ENCODE results near the gene ADAMTS17. TPM values are rescaled to one million over a fixed set of nuclear protein-coding genes. Genes with fewer than 3 reads are reported as not detected.

ADAMTS17 gene
- total and polyA plus RNA-seq, 9 of the 15 experiments (the other 6 are each of a cell fraction or from before 2014, with no cell fraction given), result 0.01 to 0.14 (median 0.07) TPM; not detected in 6

DNA sequence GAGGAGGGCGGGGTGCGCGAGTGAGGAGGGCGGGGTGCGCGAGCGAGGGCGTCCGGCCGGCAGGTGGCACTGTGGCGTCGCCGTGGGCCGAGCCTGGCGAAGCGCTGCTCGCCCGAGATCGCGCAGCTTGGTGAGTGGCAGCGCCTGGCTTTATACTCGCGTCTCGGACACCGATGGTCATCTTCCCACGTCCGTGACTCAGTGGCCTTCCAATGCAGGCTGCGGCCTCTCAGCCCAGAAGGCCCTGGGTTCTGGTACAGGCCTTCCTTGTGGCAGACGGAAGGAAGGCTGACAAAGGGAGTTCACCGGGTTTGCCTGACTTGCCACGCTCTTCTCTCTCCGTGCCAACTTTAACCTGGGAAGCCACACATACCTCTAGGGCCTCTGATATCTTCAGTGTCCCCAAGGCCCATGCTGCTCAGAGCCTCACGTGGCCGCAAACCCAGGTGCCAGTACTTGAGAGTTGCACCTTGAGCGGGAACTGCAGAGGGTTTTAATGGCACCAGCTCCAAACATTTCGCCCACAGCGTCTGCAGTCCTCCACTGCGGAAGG lies 413.3 kb downstream of the ADAMTS17 start (continued):
- TF ChIP-seq ZNF707 (CRISPR knock-in tag; conservative IDR thresholded peaks at IDR 0.05) (no peak), KDM1A (IDR thresholded peaks at IDR 0.05) (peak in 1 of 2 experiments; percentile 40; a peak in 1 of 4 replicates), KAT7 (CRISPR knock-in tag; IDR thresholded peaks at IDR 0.05; ENCODE audit: borderline replicate concordance) (no peak), ZNF282 (CRISPR knock-in tag; IDR thresholded peaks at IDR 0.05) (no peak), SP2 (IDR thresholded peaks at IDR 0.05; ENCODE audit: extremely low read depth, low read depth, low read length, poor library complexity, severe bottlenecking) (no peak), MTF1 (CRISPR knock-in tag; IDR thresholded peaks at IDR 0.05; ENCODE audit: borderline replicate concordance) (no peak), ZNF184 (CRISPR knock-in tag; IDR thresholded peaks at IDR 0.05) (no peak), SOX6 (IDR thresholded peaks at IDR 0.05) (0 out of 2 replicates have a peak, but pooled peaks have one; percentile 10), ZNF311 (CRISPR knock-in tag; IDR thresholded peaks at IDR 0.05) (no peak), CREB1 (IDR thresholded peaks at IDR 0.05) (no peak), CREB1 (CRISPR knock-in tag; IDR thresholded peaks at IDR 0.05) (0 out of 2 replicates have a peak, but pooled peaks have one; percentile 21), RB1 (IDR thresholded peaks at IDR 0.05; ENCODE audit: low read depth) (peak; percentile 62), CCNT2 (IDR thresholded peaks at IDR 0.05; ENCODE audit: borderline replicate concordance, extremely low read depth, insufficient read length, low read depth, low read length) (no peak), NRF1 (conservative IDR thresholded peaks at IDR 0.05 in 1 of 2, IDR thresholded peaks at IDR 0.05 in 1 of 2) (peak; percentile 64 to 74), ZNF212 (CRISPR knock-in tag; IDR thresholded peaks at IDR 0.05) (no peak)
- TF ChIP-seq, protein P1, sequence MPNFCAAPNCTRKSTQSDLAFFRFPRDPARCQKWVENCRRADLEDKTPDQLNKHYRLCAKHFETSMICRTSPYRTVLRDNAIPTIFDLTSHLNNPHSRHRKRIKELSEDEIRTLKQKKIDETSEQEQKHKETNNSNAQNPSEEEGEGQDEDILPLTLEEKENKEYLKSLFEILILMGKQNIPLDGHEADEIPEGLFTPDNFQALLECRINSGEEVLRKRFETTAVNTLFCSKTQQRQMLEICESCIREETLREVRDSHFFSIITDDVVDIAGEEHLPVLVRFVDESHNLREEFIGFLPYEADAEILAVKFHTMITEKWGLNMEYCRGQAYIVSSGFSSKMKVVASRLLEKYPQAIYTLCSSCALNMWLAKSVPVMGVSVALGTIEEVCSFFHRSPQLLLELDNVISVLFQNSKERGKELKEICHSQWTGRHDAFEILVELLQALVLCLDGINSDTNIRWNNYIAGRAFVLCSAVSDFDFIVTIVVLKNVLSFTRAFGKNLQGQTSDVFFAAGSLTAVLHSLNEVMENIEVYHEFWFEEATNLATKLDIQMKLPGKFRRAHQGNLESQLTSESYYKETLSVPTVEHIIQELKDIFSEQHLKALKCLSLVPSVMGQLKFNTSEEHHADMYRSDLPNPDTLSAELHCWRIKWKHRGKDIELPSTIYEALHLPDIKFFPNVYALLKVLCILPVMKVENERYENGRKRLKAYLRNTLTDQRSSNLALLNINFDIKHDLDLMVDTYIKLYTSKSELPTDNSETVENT (CRISPR knock-in tag; IDR thresholded peaks at IDR 0.05), result peak; percentile 38; the same call in 1 of the 2 replicates
- TF ChIP-seq, protein P2, sequence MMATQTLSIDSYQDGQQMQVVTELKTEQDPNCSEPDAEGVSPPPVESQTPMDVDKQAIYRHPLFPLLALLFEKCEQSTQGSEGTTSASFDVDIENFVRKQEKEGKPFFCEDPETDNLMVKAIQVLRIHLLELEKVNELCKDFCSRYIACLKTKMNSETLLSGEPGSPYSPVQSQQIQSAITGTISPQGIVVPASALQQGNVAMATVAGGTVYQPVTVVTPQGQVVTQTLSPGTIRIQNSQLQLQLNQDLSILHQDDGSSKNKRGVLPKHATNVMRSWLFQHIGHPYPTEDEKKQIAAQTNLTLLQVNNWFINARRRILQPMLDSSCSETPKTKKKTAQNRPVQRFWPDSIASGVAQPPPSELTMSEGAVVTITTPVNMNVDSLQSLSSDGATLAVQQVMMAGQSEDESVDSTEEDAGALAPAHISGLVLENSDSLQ (IDR thresholded peaks at IDR 0.05), result peak; percentile 47
- TF ChIP-seq, protein P3, sequence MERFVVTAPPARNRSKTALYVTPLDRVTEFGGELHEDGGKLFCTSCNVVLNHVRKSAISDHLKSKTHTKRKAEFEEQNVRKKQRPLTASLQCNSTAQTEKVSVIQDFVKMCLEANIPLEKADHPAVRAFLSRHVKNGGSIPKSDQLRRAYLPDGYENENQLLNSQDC (CRISPR knock-in tag; IDR thresholded peaks at IDR 0.05), result no peak
- TF ChIP-seq, protein P4, sequence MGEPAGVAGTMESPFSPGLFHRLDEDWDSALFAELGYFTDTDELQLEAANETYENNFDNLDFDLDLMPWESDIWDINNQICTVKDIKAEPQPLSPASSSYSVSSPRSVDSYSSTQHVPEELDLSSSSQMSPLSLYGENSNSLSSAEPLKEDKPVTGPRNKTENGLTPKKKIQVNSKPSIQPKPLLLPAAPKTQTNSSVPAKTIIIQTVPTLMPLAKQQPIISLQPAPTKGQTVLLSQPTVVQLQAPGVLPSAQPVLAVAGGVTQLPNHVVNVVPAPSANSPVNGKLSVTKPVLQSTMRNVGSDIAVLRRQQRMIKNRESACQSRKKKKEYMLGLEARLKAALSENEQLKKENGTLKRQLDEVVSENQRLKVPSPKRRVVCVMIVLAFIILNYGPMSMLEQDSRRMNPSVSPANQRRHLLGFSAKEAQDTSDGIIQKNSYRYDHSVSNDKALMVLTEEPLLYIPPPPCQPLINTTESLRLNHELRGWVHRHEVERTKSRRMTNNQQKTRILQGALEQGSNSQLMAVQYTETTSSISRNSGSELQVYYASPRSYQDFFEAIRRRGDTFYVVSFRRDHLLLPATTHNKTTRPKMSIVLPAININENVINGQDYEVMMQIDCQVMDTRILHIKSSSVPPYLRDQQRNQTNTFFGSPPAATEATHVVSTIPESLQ (CRISPR knock-in tag; IDR thresholded peaks at IDR 0.05), result no peak
